ENCODE results near the gene LRFN5.

DNA sequence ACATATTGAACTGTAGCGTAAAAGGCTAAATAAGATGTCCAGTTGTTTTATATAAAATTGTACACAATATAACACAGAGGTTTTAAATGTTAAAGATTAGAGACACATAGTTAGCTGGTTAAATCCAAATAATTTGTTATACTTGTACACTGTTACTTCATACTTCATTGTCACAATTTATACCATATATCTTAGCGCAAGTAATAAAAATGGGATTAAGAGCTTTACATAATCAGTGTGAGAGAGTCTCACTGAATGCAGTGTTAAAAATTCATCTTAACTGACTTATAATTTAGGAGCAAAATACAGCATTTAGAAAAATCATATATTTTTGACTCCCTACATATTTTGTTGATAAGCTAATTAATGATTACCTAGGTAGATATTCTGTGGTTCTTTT lies 36.1 kb downstream of the LRFN5 start:
- TF ChIP-seq, protein P1, sequence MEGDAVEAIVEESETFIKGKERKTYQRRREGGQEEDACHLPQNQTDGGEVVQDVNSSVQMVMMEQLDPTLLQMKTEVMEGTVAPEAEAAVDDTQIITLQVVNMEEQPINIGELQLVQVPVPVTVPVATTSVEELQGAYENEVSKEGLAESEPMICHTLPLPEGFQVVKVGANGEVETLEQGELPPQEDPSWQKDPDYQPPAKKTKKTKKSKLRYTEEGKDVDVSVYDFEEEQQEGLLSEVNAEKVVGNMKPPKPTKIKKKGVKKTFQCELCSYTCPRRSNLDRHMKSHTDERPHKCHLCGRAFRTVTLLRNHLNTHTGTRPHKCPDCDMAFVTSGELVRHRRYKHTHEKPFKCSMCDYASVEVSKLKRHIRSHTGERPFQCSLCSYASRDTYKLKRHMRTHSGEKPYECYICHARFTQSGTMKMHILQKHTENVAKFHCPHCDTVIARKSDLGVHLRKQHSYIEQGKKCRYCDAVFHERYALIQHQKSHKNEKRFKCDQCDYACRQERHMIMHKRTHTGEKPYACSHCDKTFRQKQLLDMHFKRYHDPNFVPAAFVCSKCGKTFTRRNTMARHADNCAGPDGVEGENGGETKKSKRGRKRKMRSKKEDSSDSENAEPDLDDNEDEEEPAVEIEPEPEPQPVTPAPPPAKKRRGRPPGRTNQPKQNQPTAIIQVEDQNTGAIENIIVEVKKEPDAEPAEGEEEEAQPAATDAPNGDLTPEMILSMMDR (conservative IDR thresholded peaks at IDR 0.05 in 1 of 2, IDR thresholded peaks at IDR 0.05 in 1 of 2; ENCODE audit: low read depth in 1 of 2, low read length in 2 of 2) = no peak
- TF ChIP-seq EZH2 (IDR thresholded peaks at IDR 0.05; ENCODE audit: low read length, missing control alignments) = no peak
